ENCODE measurements around the gene LDLRAD2.
"Not testable (repeated sequence)": the region's sequence is repeated elsewhere in the genome, so short reads cannot be mapped to it uniquely, and the experiment has no call there.

The LDLRAD2 gene

DNA sequence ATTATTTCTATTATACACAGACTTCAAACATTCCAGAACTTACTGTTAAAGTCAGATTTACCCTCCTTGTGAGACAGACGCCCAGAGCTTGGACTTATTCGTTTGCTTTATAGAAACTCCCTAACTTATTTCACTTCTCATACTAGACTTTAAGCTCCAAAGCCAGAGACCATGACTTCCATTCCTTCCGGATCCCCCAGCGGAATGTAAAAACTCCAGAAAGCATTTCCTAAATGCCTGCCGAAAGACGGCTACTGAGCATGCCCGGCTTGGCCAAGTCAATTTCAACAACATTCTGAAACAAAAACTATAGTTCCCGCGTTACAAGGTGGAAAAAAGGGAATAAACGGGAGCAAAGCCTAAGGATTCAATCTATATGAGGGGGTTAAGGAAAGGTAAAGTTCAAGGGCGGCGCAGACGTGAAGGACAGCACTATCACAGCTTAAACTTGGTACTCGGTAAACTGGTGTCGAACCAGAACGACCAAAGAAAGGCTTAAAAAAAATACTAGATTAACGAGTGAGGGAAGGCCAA lies 30.2 kb upstream of the LDLRAD2 start:
- TF ChIP-seq, protein P1, sequence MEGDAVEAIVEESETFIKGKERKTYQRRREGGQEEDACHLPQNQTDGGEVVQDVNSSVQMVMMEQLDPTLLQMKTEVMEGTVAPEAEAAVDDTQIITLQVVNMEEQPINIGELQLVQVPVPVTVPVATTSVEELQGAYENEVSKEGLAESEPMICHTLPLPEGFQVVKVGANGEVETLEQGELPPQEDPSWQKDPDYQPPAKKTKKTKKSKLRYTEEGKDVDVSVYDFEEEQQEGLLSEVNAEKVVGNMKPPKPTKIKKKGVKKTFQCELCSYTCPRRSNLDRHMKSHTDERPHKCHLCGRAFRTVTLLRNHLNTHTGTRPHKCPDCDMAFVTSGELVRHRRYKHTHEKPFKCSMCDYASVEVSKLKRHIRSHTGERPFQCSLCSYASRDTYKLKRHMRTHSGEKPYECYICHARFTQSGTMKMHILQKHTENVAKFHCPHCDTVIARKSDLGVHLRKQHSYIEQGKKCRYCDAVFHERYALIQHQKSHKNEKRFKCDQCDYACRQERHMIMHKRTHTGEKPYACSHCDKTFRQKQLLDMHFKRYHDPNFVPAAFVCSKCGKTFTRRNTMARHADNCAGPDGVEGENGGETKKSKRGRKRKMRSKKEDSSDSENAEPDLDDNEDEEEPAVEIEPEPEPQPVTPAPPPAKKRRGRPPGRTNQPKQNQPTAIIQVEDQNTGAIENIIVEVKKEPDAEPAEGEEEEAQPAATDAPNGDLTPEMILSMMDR (conservative IDR thresholded peaks at IDR 0.05) = no peak
- H3K27ac ChIP-seq = peak overlapping the region; percentile 98

DNA sequence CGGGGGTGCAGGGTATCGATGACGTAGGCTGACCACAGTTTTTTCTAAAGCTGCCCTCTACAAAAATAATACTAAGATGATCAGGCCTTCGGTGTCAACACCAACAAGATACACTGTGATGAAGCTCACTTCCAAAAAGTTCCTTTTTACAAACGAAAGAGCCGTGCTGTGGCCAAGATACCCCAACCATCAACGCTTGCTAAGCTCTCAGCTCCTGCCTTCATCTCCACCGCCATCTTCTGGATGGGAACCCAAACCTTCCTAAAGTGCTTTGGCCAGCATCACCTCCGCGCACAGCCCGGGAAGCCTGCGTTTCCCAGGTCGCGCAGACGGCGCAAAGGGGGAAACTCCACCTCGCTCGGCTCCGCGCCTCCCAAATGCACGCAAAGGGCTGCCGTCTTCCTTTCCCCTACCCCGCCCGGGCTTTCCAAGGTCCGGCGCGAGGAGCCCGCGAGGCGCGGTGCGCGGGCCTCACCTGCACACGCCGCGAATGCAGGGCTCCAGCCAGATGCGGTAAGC lies 29.7 kb upstream of the LDLRAD2 start:
- TF ChIP-seq, protein P1 (conservative IDR thresholded peaks at IDR 0.05) = peak; percentile 44
- H3K27ac ChIP-seq = peak overlapping the region; percentile 98

DNA sequence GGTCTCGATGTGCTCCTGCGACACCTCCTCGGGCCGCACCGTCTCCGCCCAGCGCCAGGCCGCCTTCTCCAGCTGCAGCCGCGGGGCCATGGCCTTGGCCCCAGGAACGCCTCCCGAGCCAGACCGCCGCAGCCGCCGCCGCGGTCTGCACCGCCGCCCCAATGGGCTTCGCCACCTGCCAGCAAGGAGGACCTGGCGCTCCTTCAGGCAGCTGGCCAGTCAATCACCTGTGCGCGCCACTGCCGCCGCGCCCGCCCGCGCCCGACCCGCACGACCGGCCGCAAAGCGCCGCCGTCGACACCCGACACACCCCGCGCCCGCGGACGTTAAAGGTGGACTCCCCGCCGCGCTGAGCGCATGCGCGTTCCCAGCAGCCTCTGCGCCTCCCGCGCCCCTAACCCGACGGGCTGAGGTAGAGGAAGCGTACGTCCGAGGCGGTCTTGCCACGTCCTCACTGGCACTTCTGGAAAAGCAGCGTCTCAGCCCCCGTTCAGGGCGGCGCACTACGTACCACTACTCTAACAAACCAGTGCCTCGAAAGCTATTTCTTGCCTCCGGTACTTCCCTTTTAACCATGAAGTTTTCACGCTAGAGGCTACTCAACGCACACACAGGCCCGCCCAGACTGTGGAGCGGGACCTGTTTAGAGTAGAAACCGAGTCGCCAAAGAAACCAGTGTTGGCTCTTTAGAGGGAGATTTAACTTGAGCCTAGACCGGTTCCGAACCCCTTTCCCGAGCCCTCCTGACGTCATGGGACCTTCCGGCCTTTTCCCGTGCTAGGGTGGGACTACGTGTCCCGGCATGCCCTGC lies 29.0 kb upstream of the LDLRAD2 start, which contains the start of gene USP48:
USP48 (minus strand) TSS at position 282 of the 811 bp plus-strand sequence; CDS start at position 90, 192 bp downstream.
- peak within 1 kb of the TSS; percentile 98 for H3K27ac ChIP-seq
- TF ChIP-seq, protein P1 (conservative IDR thresholded peaks at IDR 0.05) = no peak

DNA sequence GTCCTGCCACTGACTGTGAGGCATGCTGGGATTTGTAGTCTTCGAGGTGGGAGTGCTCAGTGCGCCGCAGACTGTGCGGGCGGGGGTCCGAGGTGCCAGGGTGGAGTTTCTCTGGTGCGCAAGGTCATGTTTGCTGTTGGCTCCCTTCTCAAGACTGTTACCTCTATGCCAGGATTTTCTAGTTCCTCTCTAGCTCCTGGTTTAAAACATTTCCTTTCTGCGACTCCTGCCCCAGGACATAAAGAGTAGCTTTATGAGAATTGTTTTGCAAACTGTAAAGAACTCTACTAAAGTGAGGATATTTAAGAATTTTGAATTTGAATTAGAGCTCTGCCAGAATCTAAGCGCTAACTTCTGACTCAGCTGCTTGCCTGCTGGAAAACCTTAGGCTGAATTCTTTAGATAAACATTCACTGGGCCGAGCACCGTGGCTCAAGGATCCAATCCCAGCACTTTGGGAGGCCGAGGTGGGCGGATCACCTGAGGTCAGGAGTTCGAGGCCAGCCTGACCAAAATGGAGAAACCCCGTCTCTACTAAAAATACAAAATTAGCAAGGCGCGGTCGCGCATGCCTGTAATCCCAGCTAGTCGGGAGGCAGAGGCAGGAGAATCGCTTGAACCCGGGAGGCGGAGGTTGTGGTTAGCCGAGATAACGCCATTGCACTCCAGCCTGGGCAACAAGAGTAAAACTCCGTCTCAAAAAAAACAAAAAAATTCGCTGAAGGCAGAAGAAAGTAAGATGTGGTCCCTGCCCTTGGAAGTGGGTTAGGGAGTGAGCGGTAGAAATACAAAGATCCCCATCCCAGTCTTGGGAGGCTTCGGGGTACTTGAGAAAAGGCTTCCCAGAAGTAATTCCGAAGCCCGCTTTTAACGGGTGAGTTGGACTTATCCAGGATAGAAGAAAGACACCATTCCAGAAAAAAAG lies 28.1 kb upstream of the LDLRAD2 start:
- TF ChIP-seq, protein P1 (conservative IDR thresholded peaks at IDR 0.05) = no peak
- H3K27ac ChIP-seq = peak overlapping the region; percentile 98

DNA sequence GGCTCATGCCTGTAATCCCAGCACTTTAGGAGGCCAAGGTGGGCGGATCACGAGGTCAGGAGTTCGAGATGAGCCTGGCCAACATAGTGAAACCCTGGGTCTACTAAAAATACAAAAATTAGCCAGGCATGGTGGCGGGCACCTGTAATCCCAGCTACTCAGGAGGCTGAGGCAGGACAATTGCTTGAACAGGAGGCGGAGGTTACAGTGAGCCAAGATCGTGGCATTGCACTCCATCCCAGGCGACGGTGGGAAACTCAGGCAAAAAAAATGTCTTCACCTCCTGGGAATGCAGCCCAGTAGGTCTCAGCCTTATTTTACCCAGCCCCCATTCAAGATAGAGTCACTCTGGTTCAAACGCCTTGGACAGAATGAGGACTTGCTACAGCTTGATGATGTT lies 26.3 kb upstream of the LDLRAD2 start:
- not testable (repeated sequence) for H3K27ac ChIP-seq

DNA sequence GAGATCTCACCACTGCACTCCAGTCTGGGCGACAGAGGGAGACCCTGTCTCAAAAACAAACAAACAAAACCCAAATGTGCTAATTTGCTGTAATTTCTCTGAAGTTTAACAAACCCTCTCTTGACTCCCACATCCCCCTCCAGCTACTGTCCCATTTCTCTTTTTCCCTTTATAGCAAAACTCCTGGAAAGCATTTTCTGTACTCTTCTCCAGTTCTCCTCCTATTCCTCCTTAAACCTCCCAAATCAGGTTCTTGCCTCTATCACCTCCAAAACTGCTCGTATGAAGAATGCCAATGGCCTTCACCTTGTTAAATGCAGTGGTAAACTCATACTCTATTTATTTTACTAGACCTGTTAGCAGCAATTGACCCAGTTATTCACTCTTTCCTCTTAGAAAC lies 25.4 kb upstream of the LDLRAD2 start:
- H3K27ac ChIP-seq = no peak overlapping the region
- TF ChIP-seq, protein P1 (conservative IDR thresholded peaks at IDR 0.05) = no peak

DNA sequence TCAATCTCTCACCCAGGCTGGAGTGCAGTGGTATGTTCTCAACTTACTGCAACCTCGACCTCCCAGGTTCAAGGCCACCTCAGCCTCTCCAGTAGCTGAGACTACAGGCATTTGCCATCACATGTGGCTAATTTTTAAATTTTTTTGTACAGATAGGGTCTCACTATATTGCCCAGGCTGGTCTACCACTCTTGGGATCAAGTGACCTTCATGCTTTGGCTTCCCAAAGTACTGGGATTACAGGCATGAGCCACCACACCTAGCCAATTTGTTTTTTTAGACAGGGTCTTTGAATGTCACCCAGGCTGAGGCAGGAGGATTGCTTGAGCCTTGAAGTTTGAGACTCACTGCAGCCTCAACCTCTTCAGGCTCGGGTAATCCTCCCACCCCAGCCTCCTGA lies 19.0 kb upstream of the LDLRAD2 start:
- TF ChIP-seq, protein P1 (conservative IDR thresholded peaks at IDR 0.05) = no peak
- H3K27ac ChIP-seq = no peak overlapping the region
